Measurements from ENCODE around the gene TBPL2. TPM values are rescaled to one million over a fixed set of nuclear protein-coding genes. Genes with fewer than 3 reads are reported as not detected.
"Not testable (repeated sequence)": the region's sequence is repeated elsewhere in the genome, so short reads cannot be mapped to it uniquely, and the experiment has no call there.

Gene TBPL2
- total RNA-seq, 2 experiments from 2014 or later = not detected

DNA sequence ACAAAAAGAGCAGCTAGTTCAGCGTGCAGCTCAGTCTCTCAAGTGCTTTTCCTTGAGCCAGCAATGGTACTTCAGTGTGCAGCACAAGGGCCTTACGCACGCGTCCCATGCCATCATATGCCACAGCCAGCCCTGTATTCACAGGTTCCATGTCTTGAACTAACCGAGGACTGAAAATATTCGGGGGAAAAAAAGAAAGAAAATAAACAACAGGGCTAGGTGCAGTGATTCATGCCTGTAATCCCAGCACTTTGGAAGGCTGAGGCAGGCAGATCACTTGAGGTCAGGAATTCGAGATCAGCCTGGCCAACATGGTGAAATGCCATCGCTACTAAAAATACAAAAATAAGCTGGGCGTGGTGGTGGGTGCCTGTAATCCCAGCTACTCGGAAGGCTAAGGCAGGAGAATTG lies 57.4 kb downstream of the TBPL2 start:
- intact Hi-C loops (cut with DNase I, micrococcal nuclease); ATAC-seq; DNase-seq; H3K4me3 Mint-ChIP-seq; H3K27me3 Mint-ChIP-seq; H3K9me3 Mint-ChIP-seq (ENCODE audit: low read depth): not testable (repeated sequence)
- ChIA-PET POLR2A (interaction anchor here (0.6 kb wide), 1 partner anchor 52 kb away, joined by 5 read pairs; no protein-coding TSS in a partner anchor), CTCF (interaction anchor here (1.0 to 1.9 kb wide), 3 partner anchors 8 to 28 kb away, joined by 3 to 8 read pairs (median 4); no protein-coding TSS in a partner anchor)
- Mint-ChIP-seq H3K27ac (peak overlapping the region; percentile 65), H3K36me3 (ENCODE audit: low read depth) (peaks cover 45% of the 10 kb centered on the region), H3K4me1 (peaks cover 47% of the 10 kb centered on the region)

- Mint-ChIP-seq H3K27me3 (no peaks in the 10 kb centered on the region), H3K9me3 (ENCODE audit: low read depth) (peaks cover 1% of the 10 kb centered on the region), H3K36me3 (ENCODE audit: low read depth) (peaks cover 45% of the 10 kb centered on the region), H3K4me1 (peaks cover 44% of the 10 kb centered on the region), H3K4me3 (no peak overlapping the region), H3K27ac (peak overlapping the region; percentile 10)
- intact Hi-C loops (cut with DNase I, micrococcal nuclease) = no loop called here
- DNase-seq = no peak
- no peak for ATAC-seq
- CTCF ChIA-PET = interaction anchor here (0.5 to 1.0 kb wide), 4 partner anchors 14 to 350 kb away, joined by 3 to 4 read pairs (median 4); no protein-coding TSS in a partner anchor
- POLR2A ChIA-PET = interaction anchor here (0.6 kb wide), 1 partner anchor 52 kb away, joined by 5 read pairs; no protein-coding TSS in a partner anchor
Measured at GRCh38 chr14:55382483-55382882, 57.9 kb downstream of the TBPL2 start.

DNA sequence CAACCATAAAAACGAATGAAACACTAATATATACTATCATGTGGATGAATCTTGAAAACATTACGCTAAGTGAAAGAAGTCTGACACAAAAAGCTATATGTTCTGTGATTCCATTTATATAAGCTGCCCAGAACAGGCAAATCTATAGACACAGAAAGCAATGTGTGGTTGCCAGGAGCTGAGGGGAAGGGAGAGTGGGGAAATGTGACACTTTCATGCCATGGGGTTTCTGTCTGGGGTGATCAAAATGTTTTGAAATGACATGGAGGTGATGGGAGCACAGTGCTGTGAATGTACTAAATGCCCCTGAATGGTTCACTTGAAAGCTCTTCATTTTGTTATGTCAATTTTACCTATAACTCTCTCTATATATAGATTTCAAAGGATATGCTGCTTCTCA lies 58.9 kb downstream of the TBPL2 start:
- DNase-seq = peak; percentile 21
- intact Hi-C loops (cut with DNase I, micrococcal nuclease) = no loop called here
- peak; percentile 45 for ATAC-seq
- Mint-ChIP-seq H3K4me1 (peaks cover 35% of the 10 kb centered on the region), H3K27me3 (no peaks in the 10 kb centered on the region), H3K9me3 (ENCODE audit: low read depth) (peaks cover 1% of the 10 kb centered on the region), H3K36me3 (ENCODE audit: low read depth) (peaks cover 44% of the 10 kb centered on the region), H3K4me3 (no peak overlapping the region), H3K27ac (peak overlapping the region; percentile 49)
- CTCF ChIA-PET = interaction anchor here (0.5 to 1.2 kb wide), 5 partner anchors 9 to 386 kb away, joined by 3 to 5 read pairs (median 3); no protein-coding TSS in a partner anchor
- POLR2A ChIA-PET = no interaction called here

GRCh38 chr14:55381040-55381439 lies 59.4 kb downstream of the TBPL2 start:
- H3K36me3 Mint-ChIP-seq (ENCODE audit: low read depth) = peaks cover 49% of the 10 kb centered on the region
- intact Hi-C loops (cut with DNase I, micrococcal nuclease) = no loop called here
- H3K4me3 Mint-ChIP-seq = no peak overlapping the region
- H3K9me3 Mint-ChIP-seq (ENCODE audit: low read depth) = peaks cover 1% of the 10 kb centered on the region
- H3K4me1 Mint-ChIP-seq = peaks cover 35% of the 10 kb centered on the region
- no peak for DNase-seq
- CTCF ChIA-PET = interaction anchor here (0.6 to 1.2 kb wide), 2 partner anchors 10 to 111 kb away, joined by 3 to 5 read pairs; no protein-coding TSS in a partner anchor
- peak overlapping the region; percentile 77 for H3K27ac Mint-ChIP-seq
- POLR2A ChIA-PET = no interaction called here
- ATAC-seq = no peak
- no peaks in the 10 kb centered on the region for H3K27me3 Mint-ChIP-seq

GRCh38 chr14:55377236-55377635 lies 63.2 kb downstream of the TBPL2 start:
- no peak overlapping the region for H3K27ac Mint-ChIP-seq
- H3K36me3 Mint-ChIP-seq (ENCODE audit: low read depth) = peaks cover 43% of the 10 kb centered on the region
- peaks cover 51% of the 10 kb centered on the region for H3K4me1 Mint-ChIP-seq
- ChIA-PET POLR2A (no interaction called here), CTCF (interaction anchor here (0.7 to 0.9 kb wide), 2 partner anchors 39 to 107 kb away, joined by 3 read pairs; no protein-coding TSS in a partner anchor)
- no peaks in the 10 kb centered on the region for H3K9me3 Mint-ChIP-seq (ENCODE audit: low read depth)
- H3K27me3 Mint-ChIP-seq = no peaks in the 10 kb centered on the region
- no peak overlapping the region for H3K4me3 Mint-ChIP-seq
- ATAC-seq = no peak
- intact Hi-C loops (cut with DNase I, micrococcal nuclease) = loop anchor here in 1 of 2 experiments (10.0 kb wide), 1 partner anchor 282 kb away; no protein-coding TSS in a partner anchor
- DNase-seq = no peak

- H3K27me3 Mint-ChIP-seq = no peaks in the 10 kb centered on the region
- intact Hi-C loops (cut with DNase I, micrococcal nuclease) = loop anchor here (1.0 to 10.0 kb wide), 7 partner anchors 12 to 1893 kb away; partner anchors contain the start of genes AP5M1 (in 1 of the 2), ATG14 (in 1 of the 2), EXOC5 (in 1 of the 2) and FBXO34 (in 1 of the 2)
- H3K4me3 Mint-ChIP-seq = peak overlapping the region; percentile 32
- peaks cover 32% of the 10 kb centered on the region for H3K36me3 Mint-ChIP-seq (ENCODE audit: low read depth)
- H3K4me1 Mint-ChIP-seq = peaks cover 46% of the 10 kb centered on the region
- H3K27ac Mint-ChIP-seq = peak overlapping the region; percentile 96
- no peak for DNase-seq
- CTCF ChIA-PET = interaction anchor here (0.6 to 1.6 kb wide), 5 partner anchors 9 to 167 kb away, joined by 3 to 8 read pairs (median 3); partner anchors contain the start of gene FBXO34
- peak; percentile 3 for ATAC-seq
- POLR2A ChIA-PET = interaction anchor here (0.6 to 1.1 kb wide), 3 partner anchors 11 to 72 kb away, joined by 3 to 5 read pairs (median 4); no protein-coding TSS in a partner anchor
- no peaks in the 10 kb centered on the region for H3K9me3 Mint-ChIP-seq (ENCODE audit: low read depth)
Measured at GRCh38 chr14:55374771-55375170, 65.6 kb downstream of the TBPL2 start.

DNA sequence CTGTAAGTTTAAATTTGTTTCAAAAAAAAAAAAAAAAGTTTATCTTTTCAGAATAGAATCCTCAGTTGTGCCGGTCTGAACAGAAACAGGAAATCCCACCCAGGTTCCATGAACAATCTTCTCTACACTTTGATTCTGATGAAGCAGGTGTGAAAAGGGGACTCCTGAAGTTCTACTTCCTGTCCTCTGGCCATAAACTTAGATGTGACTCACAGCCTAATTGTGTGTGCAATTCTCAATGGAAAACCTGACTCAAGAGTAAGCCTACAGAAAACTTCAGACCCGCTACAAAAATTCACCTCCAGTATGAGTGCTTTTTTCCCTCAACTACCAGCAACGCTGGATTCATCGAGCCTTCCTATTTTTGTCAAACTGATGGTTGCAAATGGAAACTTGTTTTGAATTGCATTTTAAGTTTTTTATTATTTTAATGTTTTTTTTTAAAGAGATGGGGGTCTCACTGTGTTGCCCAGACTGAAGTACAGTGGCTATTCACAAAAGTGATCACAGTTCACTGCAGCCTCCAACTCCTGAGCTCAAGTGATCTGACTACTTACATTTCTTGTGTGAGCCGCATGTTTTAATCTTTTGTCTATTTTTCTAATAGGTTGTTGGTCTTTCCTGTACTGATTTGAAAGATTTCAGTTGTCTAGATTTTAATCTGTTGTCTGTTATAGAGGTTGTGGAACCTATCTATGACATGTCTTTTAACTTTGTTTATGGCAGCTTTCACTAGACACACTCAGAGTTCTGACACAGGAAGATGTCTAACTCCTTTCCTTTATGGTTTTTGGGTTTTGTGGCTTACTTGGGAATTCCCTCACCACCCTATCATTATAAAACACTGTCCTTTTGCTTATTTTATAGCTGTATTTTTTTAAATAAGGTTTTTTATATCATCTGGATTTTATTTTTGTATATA lies 66.4 kb downstream of the TBPL2 start:
- H3K36me3 Mint-ChIP-seq (ENCODE audit: low read depth) = peaks cover 39% of the 10 kb centered on the region
- ChIA-PET CTCF (interaction anchor here (0.8 to 1.9 kb wide), 6 partner anchors 10 to 161 kb away, joined by 3 to 8 read pairs (median 4); partner anchors contain the start of gene FBXO34), POLR2A (interaction anchor here (1.1 kb wide), 2 partner anchors 12 to 44 kb away, joined by 4 to 5 read pairs; no protein-coding TSS in a partner anchor)
- peaks cover 46% of the 10 kb centered on the region for H3K4me1 Mint-ChIP-seq
- intact Hi-C loops (cut with DNase I, micrococcal nuclease) = loop anchor here (1.0 to 10.0 kb wide), 10 partner anchors 12 to 1893 kb away; partner anchors contain the start of genes MAPK1IP1L (in 2 of the 2), AP5M1 (in 1 of the 2), ATG14 (in 1 of the 2) and EXOC5 (in 1 of the 2)
- DNase-seq = peak; percentile 39
- ATAC-seq = peak; percentile 88
- H3K9me3 Mint-ChIP-seq (ENCODE audit: low read depth) = no peaks in the 10 kb centered on the region
- H3K4me3 Mint-ChIP-seq = peak overlapping the region; percentile 45
- H3K27me3 Mint-ChIP-seq = no peaks in the 10 kb centered on the region
- peak overlapping the region; percentile 96 for H3K27ac Mint-ChIP-seq

DNA sequence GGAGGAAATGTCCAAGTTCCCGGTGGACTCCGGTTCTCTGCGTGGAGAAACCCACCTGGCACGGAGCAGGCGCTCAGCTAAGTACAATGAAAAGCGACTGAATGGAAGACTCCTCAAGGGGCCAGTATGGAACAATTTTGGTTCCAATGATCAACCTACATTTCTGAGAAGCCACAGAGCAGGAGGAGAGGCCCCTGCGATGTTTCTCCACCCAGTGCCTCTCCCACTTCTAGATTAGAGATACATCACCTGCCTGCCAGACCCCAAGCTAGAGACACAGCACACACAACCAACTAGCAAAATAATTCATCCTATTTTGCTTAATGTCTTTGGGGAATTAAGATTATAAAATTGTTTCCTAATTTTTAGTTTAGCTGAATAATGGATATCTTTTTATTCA lies 67.6 kb downstream of the TBPL2 start:
- Mint-ChIP-seq H3K36me3 (ENCODE audit: low read depth) (peaks cover 46% of the 10 kb centered on the region), H3K9me3 (ENCODE audit: low read depth) (no peaks in the 10 kb centered on the region), H3K27ac (peak overlapping the region; percentile 96), H3K4me3 (no peak overlapping the region), H3K4me1 (peaks cover 46% of the 10 kb centered on the region), H3K27me3 (no peaks in the 10 kb centered on the region)
- DNase-seq = no peak
- POLR2A ChIA-PET = interaction anchor here (0.6 kb wide), 1 partner anchor 90 kb away, joined by 3 read pairs; no protein-coding TSS in a partner anchor
- intact Hi-C loops (cut with DNase I, micrococcal nuclease) = loop anchor here in 1 of 2 experiments (1.0 to 10.0 kb wide), 5 partner anchors 34 to 1894 kb away; partner anchors contain the start of genes AP5M1, EXOC5 and MAPK1IP1L
- CTCF ChIA-PET = interaction anchor here (0.6 to 1.9 kb wide), 6 partner anchors 11 to 160 kb away, joined by 3 to 7 read pairs (median 4); no protein-coding TSS in a partner anchor
- no peak for ATAC-seq

GRCh38 chr14:55372423-55372822 lies 68.0 kb downstream of the TBPL2 start:
- Mint-ChIP-seq H3K27ac (peak overlapping the region; percentile 96), H3K27me3 (no peaks in the 10 kb centered on the region), H3K4me1 (peaks cover 46% of the 10 kb centered on the region), H3K36me3 (ENCODE audit: low read depth) (peaks cover 48% of the 10 kb centered on the region), H3K4me3 (no peak overlapping the region), H3K9me3 (ENCODE audit: low read depth) (no peaks in the 10 kb centered on the region)
- ATAC-seq (no peak), DNase-seq (no peak)
- ChIA-PET POLR2A (interaction anchor here (0.6 kb wide), 2 partner anchors 90 to 595 kb away, joined by 3 to 4 read pairs; no protein-coding TSS in a partner anchor), CTCF (interaction anchor here (0.6 to 1.9 kb wide), 6 partner anchors 11 to 159 kb away, joined by 3 to 7 read pairs (median 4); no protein-coding TSS in a partner anchor)
- intact Hi-C loops (cut with DNase I, micrococcal nuclease) = loop anchor here in 1 of 2 experiments (2.0 to 10.0 kb wide), 3 partner anchors 34 to 1895 kb away; partner anchors contain the start of genes AP5M1 and EXOC5

GRCh38 chr14:55370883-55371455 lies 69.4 kb downstream of the TBPL2 start:
- no peaks in the 10 kb centered on the region for H3K9me3 Mint-ChIP-seq (ENCODE audit: low read depth)
- ATAC-seq (no peak), DNase-seq (no peak)
- CTCF ChIA-PET = interaction anchor here (0.7 to 1.2 kb wide), 2 partner anchors 17 to 100 kb away, joined by 3 to 6 read pairs; no protein-coding TSS in a partner anchor
- peaks cover 35% of the 10 kb centered on the region for H3K36me3 Mint-ChIP-seq (ENCODE audit: low read depth)
- H3K27me3 Mint-ChIP-seq = no peaks in the 10 kb centered on the region
- intact Hi-C loops (cut with DNase I, micrococcal nuclease) = loop anchor here in 1 of 2 experiments (5.0 to 10.0 kb wide), 2 partner anchors 276 to 1896 kb away; partner anchors contain the start of genes AP5M1 and EXOC5
- peak overlapping the region; percentile 14 for H3K27ac Mint-ChIP-seq
- H3K4me1 Mint-ChIP-seq = peaks cover 39% of the 10 kb centered on the region
- no peak overlapping the region for H3K4me3 Mint-ChIP-seq
- POLR2A ChIA-PET = interaction anchor here (0.6 kb wide), 1 partner anchor 92 kb away, joined by 5 read pairs; no protein-coding TSS in a partner anchor

All from activated CD4-positive, alpha-beta T cell treated with anti-CD3 and anti-CD28 coated beads for 36 hours (primary cell).